ENCODE results near the gene ZSWIM4.

DNA sequence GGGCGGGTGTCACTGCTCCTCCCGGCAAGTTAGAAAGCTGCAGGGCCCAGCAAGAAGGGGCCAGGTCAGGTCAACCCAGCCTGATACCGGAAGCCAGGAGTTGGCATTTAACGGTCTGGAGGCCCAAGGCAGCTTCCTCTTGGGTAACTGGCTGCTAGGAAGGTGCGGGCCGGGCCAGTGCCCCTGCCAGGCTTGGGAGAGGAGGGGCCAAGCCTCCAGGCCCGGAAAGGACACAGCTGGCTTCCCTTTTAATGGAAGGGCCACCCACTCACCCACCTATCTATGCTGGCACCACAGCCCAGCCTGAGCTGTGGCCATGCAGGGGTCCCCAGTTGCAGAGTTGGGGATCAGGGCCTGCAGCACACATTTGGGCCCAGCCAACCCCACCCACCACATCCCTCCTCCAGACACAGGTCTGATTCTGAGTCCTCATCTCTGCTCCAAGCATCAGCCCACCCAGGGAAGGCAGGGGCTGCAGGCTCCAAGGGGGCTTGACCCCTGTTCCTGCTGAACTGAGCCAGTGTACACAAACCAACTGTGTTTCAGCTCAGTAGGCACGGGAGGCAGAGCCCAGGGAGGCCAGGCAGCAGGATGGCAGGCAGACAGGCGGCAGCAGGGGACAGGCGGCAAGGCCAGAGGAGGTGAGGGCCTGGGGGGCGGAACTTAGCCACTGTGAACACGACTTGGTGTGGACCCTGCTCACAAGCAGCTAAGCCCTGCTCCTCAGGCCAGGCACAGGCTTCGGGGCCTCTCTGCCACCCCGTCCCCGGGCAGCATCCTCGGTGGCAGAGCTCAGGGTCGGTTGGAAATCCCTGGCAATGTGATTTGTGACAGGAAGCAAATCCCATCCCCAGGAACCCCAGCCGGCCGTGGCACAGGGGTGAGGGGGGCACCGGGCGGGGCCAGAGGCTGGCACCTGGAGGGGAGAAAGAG is 40.8 kb downstream of the ZSWIM4 start:
- TF ChIP-seq CTCF (conservative IDR thresholded peaks at IDR 0.05; ENCODE audit: low read length), result no peak
- no peak for TF ChIP-seq EZH2phosphoT487 (IDR thresholded peaks at IDR 0.05; ENCODE audit: borderline replicate concordance, low read depth, low read length)
